GM23338 (cell line): ENCODE results near the gene MED13L. TPM values are rescaled to one million over a fixed set of nuclear protein-coding genes. Genes with fewer than 3 reads are reported as not detected.
A peak's percentile ranks its signal among the peaks of the same experiment; 100 is the strongest.

Source experiments
- ATAC-seq: fragments of 200-7000 bp; cut with Tn5 transposase; 3 replicates; pipeline ENCODE4 v1.9.1; 2020
- DNase-seq: peaks from one replicate; pipeline ENCODE4 v3.0.0-alpha.2; 2015; ENCODE audit warnings: low spot score
- H2AFZ ChIP-seq: fragments of 200-600 bp; sonication (generic); 2 replicates; pipeline ENCODE4 v1.8.0; 2016; ENCODE audit warnings: antibody characterized with exemption, mild to moderate bottlenecking, moderate library complexity
- H3F3A ChIP-seq: fragments of 200-600 bp; sonication (generic); replicated peaks from 2 replicates; pipeline ENCODE4 v1.8.0; 2017; ENCODE audit warnings: antibody characterized with exemption, mixed run types, low read depth
- H3K27ac ChIP-seq: fragments of 200-600 bp; sonication (generic); 2 replicates; pipeline ENCODE4 v1.6.1; 2016; ENCODE audit warnings: low read depth
- H3K27me3 ChIP-seq: fragments of 200-600 bp; sonication (generic); 2 replicates; pipeline ENCODE4 v1.8.0; 2016; ENCODE audit warnings: mild to moderate bottlenecking, mixed run types, moderate library complexity; ENCODE audit not compliant: insufficient read depth
- H3K36me3 ChIP-seq: fragments of 200-600 bp; sonication (generic); 2 replicates; pipeline ENCODE4 v1.8.0; 2016; ENCODE audit warnings: mild to moderate bottlenecking; ENCODE audit not compliant: insufficient read depth
- H3K4me1 ChIP-seq: fragments of 200-600 bp; sonication (generic); 2 replicates; pipeline ENCODE4 v1.8.0; 2016; ENCODE audit warnings: mild to moderate bottlenecking, moderate library complexity; ENCODE audit not compliant: insufficient read depth
- H3K4me2 ChIP-seq: fragments of 200-600 bp; sonication (generic); 2 replicates; pipeline ENCODE4 v1.7.1; 2017; ENCODE audit warnings: mixed run types
- H3K4me3 ChIP-seq: fragments of 200-600 bp; sonication (generic); 2 replicates; pipeline ENCODE4 v1.6.1; 2016; ENCODE audit warnings: mixed run types
- H3K79me2 ChIP-seq: fragments of 200-600 bp; sonication (generic); replicated peaks from 2 replicates; pipeline ENCODE4 v1.8.0; 2017; ENCODE audit warnings: mild to moderate bottlenecking; ENCODE audit not compliant: insufficient read depth
- H3K9me2 ChIP-seq: fragments of 200-600 bp; sonication (generic); 2 replicates; pipeline ENCODE4 v1.8.0; 2017; ENCODE audit not compliant: insufficient read depth
- H4K20me1 ChIP-seq: fragments of 200-600 bp; sonication (generic); replicated peaks from 2 replicates; pipeline ENCODE4 v1.8.0; 2017; ENCODE audit warnings: mild to moderate bottlenecking; ENCODE audit not compliant: insufficient read depth
- H3K27ac Mint-ChIP-seq: 2 replicates; pipeline ENCODE4 v1.8.0; 2020; ENCODE audit warnings: inconsistent platforms, mild to moderate bottlenecking, moderate library complexity, mixed read lengths
- H3K27me3 Mint-ChIP-seq: 3 replicates; pipeline ENCODE4 v1.8.0; 2022; ENCODE audit warnings: low read depth, mild to moderate bottlenecking, moderate library complexity, mixed read lengths, inconsistent platforms; ENCODE audit not compliant: insufficient read depth, poor library complexity
- H3K36me3 Mint-ChIP-seq: 3 replicates; pipeline ENCODE4 v1.8.0; 2021; ENCODE audit warnings: low read depth, mild to moderate bottlenecking, inconsistent platforms, moderate library complexity, mixed read lengths
- H3K4me1 Mint-ChIP-seq: 3 replicates; pipeline ENCODE4 v1.8.0; 2020; ENCODE audit warnings: mild to moderate bottlenecking, inconsistent platforms, mixed read lengths
- H3K4me3 Mint-ChIP-seq: 3 replicates; pipeline ENCODE4 v1.8.0; 2021; ENCODE audit warnings: moderate library complexity, mild to moderate bottlenecking, inconsistent platforms, mixed read lengths
- H3K9me3 Mint-ChIP-seq: 3 replicates; pipeline ENCODE4 v1.8.0; 2020; ENCODE audit warnings: moderate library complexity, mild to moderate bottlenecking, inconsistent platforms, mixed read lengths
- CREB1 ChIP-seq: fragments of 250-450 bp; sonication (Bioruptor Pico); IDR thresholded peaks from 2 replicates; pipeline ENCODE4 v1.5.0; 2020; ENCODE audit warnings: low read depth, mild to moderate bottlenecking, moderate library complexity
- EZH2 ChIP-seq: fragments of 200-600 bp; sonication (generic); IDR thresholded peaks from one replicate; pipeline ENCODE4 v1.8.0; 2017; ENCODE audit warnings: antibody characterized with exemption, mild to moderate bottlenecking, low read depth; ENCODE audit not compliant: unreplicated experiment
- EZH2phosphoT487 ChIP-seq: fragments of 200-600 bp; sonication (generic); IDR thresholded peaks from one replicate; pipeline ENCODE4 v1.8.1; 2018; ENCODE audit warnings: antibody characterized with exemption; ENCODE audit not compliant: unreplicated experiment
- JUNB ChIP-seq: IDR thresholded peaks from one replicate; pipeline ENCODE4 v1.6.1; 2016; ENCODE audit warnings: antibody characterized with exemption; ENCODE audit not compliant: unreplicated experiment
- NANOG ChIP-seq: IDR thresholded peaks from 2 replicates; pipeline ENCODE4 v1.6.1; 2016; ENCODE audit warnings: antibody characterized with exemption, borderline replicate concordance
- POLR2AphosphoS5 ChIP-seq: IDR thresholded peaks from 2 replicates; pipeline ENCODE4 v1.6.1; 2016; ENCODE audit warnings: antibody characterized with exemption, low read depth
- STAT1 ChIP-seq: IDR thresholded peaks from one replicate; pipeline ENCODE4 v1.6.1; 2016; ENCODE audit warnings: antibody characterized with exemption; ENCODE audit not compliant: unreplicated experiment
- ZNF114 ChIP-seq: fragments of 250-450 bp; sonication (Bioruptor Pico); IDR thresholded peaks from 2 replicates; pipeline ENCODE4 v1.5.0; 2020; ENCODE audit warnings: mild to moderate bottlenecking, moderate library complexity
- ZNF331 ChIP-seq: fragments of 250-450 bp; sonication (Bioruptor Pico); IDR thresholded peaks from 2 replicates; pipeline ENCODE4 v1.5.0; 2020; ENCODE audit warnings: low read depth, mild to moderate bottlenecking, moderate library complexity
- polyA plus RNA-seq: library from polyadenylated mRNA; unstranded; fragments of >200 nt; fragmentation: Nextera tagmentation; extraction: Ambion mirVana; gene quantifications from 2 replicates; pipeline ENCODE4 v1.2.1, GENCODE V29; 2016
- total RNA-seq: library from RNA; depleted of rRNA; stranded (reverse); fragments of >200 nt; shearing (Covaris generic); gene quantifications from 2 replicates; pipeline ENCODE4 v1.2.3, GENCODE V29; 2014
- TF ChIP-seq, protein P1 (sequence below): IDR thresholded peaks from 2 replicates; pipeline ENCODE4 v1.6.1; 2016; ENCODE audit warnings: antibody characterized with exemption
- TF ChIP-seq, protein P2 (sequence below), 2 experiments: fragments of 200-600 bp in 1 of 2; sonication (generic) in 1 of 2; conservative IDR thresholded peaks; 2 replicates each; pipeline versions ENCODE4 v1.5.1 to v1.6.1; 2016 to 2017; ENCODE audit warnings: antibody characterized with exemption in 2 of 2, low read depth in 2 of 2, mild to moderate bottlenecking in 2 of 2, moderate library complexity in 1 of 2
- TF ChIP-seq, protein P3 (sequence below): IDR thresholded peaks from one replicate; pipeline ENCODE4 v1.6.1; 2018; ENCODE audit warnings: antibody characterized with exemption; ENCODE audit not compliant: unreplicated experiment
- TF ChIP-seq, protein P4 (sequence below): fragments of 250-450 bp; sonication (Bioruptor Pico); IDR thresholded peaks from 2 replicates; pipeline ENCODE4 v1.5.0; 2020; ENCODE audit warnings: mild to moderate bottlenecking, moderate library complexity

MED13L gene
- total and polyA plus RNA-seq, 2 experiments from 2014 or later, result 20.9 to 73.6 TPM

DNA sequence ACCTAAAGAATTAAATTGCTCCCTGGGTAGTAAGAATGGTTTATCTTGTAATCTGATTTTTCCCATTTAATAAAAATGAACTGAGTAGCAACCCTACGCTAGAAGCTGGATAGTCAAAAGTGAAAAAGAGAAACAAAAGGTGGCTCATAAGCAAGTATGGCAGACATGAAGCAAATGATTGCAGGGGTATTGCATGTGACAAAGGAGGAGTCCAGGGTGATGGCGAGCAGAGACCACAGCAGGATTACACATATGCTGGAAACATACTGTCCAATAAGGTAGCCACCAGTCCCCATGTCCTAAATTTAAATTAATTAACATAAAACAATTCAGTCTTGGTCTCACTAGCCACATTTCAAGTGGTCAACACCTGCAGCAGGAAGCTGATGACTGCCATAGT is 283.8 kb downstream of the MED13L start:
- peaks cover 19% of the 10 kb centered on the region; the same call in 2 of the 3 replicates for H3K36me3 Mint-ChIP-seq
- Histone ChIP-seq H3K9me2 (no peaks in the 10 kb centered on the region), H3K4me2 (no peak overlapping the region), H2AFZ (no peak overlapping the region), H3K36me3 (peaks cover 7% of the 10 kb centered on the region), H3K27me3 (no peaks in the 10 kb centered on the region), H3K79me2 (0 out of 2 replicates have a peak, but pooled peaks cover 2% of the 10 kb centered on the region), H3K27ac (no peak overlapping the region), H3K4me1 (peaks cover 1% of the 10 kb centered on the region), H4K20me1 (no peaks in the 10 kb centered on the region; the same call in 1 of the 2 replicates), H3K4me3 (no peak overlapping the region), H3F3A (no peaks in the 10 kb centered on the region)
- peaks cover 17% of the 10 kb centered on the region for H3K4me1 Mint-ChIP-seq
- H3K9me3 Mint-ChIP-seq, result no peaks in the 10 kb centered on the region
- DNase-seq (no peak), ATAC-seq (no peak)
- peak overlapping the region; percentile 65; the same call in 1 of the 2 replicates for H3K27ac Mint-ChIP-seq
- no peak overlapping the region for H3K4me3 Mint-ChIP-seq
- H3K27me3 Mint-ChIP-seq, result peaks cover 2% of the 10 kb centered on the region
- no peak for TF ChIP-seq STAT1
- no peak for TF ChIP-seq ZNF114 (CRISPR knock-in tag)
- no peak for TF ChIP-seq ZNF331 (CRISPR knock-in tag)
- TF ChIP-seq EZH2, result no peak
- TF ChIP-seq, protein P1, sequence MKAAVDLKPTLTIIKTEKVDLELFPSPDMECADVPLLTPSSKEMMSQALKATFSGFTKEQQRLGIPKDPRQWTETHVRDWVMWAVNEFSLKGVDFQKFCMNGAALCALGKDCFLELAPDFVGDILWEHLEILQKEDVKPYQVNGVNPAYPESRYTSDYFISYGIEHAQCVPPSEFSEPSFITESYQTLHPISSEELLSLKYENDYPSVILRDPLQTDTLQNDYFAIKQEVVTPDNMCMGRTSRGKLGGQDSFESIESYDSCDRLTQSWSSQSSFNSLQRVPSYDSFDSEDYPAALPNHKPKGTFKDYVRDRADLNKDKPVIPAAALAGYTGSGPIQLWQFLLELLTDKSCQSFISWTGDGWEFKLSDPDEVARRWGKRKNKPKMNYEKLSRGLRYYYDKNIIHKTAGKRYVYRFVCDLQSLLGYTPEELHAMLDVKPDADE, result no peak
- TF ChIP-seq, protein P2, sequence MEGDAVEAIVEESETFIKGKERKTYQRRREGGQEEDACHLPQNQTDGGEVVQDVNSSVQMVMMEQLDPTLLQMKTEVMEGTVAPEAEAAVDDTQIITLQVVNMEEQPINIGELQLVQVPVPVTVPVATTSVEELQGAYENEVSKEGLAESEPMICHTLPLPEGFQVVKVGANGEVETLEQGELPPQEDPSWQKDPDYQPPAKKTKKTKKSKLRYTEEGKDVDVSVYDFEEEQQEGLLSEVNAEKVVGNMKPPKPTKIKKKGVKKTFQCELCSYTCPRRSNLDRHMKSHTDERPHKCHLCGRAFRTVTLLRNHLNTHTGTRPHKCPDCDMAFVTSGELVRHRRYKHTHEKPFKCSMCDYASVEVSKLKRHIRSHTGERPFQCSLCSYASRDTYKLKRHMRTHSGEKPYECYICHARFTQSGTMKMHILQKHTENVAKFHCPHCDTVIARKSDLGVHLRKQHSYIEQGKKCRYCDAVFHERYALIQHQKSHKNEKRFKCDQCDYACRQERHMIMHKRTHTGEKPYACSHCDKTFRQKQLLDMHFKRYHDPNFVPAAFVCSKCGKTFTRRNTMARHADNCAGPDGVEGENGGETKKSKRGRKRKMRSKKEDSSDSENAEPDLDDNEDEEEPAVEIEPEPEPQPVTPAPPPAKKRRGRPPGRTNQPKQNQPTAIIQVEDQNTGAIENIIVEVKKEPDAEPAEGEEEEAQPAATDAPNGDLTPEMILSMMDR (conservative IDR thresholded peaks at IDR 0.05; ENCODE audit: low read depth in 2 of 2), result no peak
- TF ChIP-seq POLR2AphosphoS5, result no peak
- TF ChIP-seq, protein P3, sequence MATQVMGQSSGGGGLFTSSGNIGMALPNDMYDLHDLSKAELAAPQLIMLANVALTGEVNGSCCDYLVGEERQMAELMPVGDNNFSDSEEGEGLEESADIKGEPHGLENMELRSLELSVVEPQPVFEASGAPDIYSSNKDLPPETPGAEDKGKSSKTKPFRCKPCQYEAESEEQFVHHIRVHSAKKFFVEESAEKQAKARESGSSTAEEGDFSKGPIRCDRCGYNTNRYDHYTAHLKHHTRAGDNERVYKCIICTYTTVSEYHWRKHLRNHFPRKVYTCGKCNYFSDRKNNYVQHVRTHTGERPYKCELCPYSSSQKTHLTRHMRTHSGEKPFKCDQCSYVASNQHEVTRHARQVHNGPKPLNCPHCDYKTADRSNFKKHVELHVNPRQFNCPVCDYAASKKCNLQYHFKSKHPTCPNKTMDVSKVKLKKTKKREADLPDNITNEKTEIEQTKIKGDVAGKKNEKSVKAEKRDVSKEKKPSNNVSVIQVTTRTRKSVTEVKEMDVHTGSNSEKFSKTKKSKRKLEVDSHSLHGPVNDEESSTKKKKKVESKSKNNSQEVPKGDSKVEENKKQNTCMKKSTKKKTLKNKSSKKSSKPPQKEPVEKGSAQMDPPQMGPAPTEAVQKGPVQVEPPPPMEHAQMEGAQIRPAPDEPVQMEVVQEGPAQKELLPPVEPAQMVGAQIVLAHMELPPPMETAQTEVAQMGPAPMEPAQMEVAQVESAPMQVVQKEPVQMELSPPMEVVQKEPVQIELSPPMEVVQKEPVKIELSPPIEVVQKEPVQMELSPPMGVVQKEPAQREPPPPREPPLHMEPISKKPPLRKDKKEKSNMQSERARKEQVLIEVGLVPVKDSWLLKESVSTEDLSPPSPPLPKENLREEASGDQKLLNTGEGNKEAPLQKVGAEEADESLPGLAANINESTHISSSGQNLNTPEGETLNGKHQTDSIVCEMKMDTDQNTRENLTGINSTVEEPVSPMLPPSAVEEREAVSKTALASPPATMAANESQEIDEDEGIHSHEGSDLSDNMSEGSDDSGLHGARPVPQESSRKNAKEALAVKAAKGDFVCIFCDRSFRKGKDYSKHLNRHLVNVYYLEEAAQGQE, result no peak
- no peak for TF ChIP-seq JUNB
- no peak for TF ChIP-seq NANOG
- no peak for TF ChIP-seq CREB1 (CRISPR knock-in tag)
- TF ChIP-seq EZH2phosphoT487, result no peak
- TF ChIP-seq, protein P4, sequence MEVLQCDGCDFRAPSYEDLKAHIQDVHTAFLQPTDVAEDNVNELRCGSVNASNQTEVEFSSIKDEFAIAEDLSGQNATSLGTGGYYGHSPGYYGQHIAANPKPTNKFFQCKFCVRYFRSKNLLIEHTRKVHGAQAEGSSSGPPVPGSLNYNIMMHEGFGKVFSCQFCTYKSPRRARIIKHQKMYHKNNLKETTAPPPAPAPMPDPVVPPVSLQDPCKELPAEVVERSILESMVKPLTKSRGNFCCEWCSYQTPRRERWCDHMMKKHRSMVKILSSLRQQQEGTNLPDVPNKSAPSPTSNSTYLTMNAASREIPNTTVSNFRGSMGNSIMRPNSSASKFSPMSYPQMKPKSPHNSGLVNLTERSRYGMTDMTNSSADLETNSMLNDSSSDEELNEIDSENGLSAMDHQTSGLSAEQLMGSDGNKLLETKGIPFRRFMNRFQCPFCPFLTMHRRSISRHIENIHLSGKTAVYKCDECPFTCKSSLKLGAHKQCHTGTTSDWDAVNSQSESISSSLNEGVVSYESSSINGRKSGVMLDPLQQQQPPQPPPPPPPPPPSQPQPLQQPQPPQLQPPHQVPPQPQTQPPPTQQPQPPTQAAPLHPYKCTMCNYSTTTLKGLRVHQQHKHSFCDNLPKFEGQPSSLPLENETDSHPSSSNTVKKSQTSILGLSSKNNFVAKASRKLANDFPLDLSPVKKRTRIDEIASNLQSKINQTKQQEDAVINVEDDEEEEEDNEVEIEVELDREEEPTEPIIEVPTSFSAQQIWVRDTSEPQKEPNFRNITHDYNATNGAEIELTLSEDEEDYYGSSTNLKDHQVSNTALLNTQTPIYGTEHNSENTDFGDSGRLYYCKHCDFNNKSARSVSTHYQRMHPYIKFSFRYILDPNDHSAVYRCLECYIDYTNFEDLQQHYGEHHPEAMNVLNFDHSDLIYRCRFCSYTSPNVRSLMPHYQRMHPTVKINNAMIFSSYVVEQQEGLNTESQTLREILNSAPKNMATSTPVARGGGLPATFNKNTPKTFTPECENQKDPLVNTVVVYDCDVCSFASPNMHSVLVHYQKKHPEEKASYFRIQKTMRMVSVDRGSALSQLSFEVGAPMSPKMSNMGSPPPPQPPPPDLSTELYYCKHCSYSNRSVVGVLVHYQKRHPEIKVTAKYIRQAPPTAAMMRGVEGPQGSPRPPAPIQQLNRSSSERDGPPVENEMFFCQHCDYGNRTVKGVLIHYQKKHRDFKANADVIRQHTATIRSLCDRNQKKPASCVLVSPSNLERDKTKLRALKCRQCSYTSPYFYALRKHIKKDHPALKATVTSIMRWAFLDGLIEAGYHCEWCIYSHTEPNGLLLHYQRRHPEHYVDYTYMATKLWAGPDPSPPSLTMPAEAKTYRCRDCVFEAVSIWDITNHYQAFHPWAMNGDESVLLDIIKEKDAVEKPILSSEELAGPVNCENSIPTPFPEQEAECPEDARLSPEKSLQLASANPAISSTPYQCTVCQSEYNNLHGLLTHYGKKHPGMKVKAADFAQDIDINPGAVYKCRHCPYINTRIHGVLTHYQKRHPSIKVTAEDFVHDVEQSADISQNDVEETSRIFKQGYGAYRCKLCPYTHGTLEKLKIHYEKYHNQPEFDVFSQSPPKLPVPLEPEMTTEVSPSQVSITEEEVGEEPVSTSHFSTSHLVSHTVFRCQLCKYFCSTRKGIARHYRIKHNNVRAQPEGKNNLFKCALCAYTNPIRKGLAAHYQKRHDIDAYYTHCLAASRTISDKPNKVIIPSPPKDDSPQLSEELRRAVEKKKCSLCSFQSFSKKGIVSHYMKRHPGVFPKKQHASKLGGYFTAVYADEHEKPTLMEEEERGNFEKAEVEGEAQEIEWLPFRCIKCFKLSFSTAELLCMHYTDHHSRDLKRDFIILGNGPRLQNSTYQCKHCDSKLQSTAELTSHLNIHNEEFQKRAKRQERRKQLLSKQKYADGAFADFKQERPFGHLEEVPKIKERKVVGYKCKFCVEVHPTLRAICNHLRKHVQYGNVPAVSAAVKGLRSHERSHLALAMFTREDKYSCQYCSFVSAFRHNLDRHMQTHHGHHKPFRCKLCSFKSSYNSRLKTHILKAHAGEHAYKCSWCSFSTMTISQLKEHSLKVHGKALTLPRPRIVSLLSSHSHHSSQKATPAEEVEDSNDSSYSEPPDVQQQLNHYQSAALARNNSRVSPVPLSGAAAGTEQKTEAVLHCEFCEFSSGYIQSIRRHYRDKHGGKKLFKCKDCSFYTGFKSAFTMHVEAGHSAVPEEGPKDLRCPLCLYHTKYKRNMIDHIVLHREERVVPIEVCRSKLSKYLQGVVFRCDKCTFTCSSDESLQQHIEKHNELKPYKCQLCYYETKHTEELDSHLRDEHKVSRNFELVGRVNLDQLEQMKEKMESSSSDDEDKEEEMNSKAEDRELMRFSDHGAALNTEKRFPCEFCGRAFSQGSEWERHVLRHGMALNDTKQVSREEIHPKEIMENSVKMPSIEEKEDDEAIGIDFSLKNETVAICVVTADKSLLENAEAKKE, result no peak
